HG03066 (cell line): Measurements from ENCODE around the gene BCL11B.

Experiments used
- ATAC-seq: cut with Tn5 transposase; IDR thresholded peaks from one replicate; pipeline ENCODE4 v1.9.1; 2021; ENCODE audit warnings: low read depth; ENCODE audit not compliant: unreplicated experiment

The BCL11B gene

GRCh38 chr14:99226687-99227086 lies 45.3 kb downstream of the BCL11B start:
- no peak for ATAC-seq

- ATAC-seq = no peak
Observed at GRCh38 chr14:99225436-99226203, 46.4 kb downstream of the BCL11B start.

GRCh38 chr14:99224948-99225347 lies 47.0 kb downstream of the BCL11B start:
- no peak for ATAC-seq

- no peak for ATAC-seq
Observed at GRCh38 chr14:99224116-99224910, 47.7 kb downstream of the BCL11B start.

GRCh38 chr14:99221445-99221844 lies 50.6 kb downstream of the BCL11B start:
- ATAC-seq = no peak

GRCh38 chr14:99217066-99217955 lies 54.7 kb downstream of the BCL11B start:
- ATAC-seq = no peak

GRCh38 chr14:99216191-99216590 lies 55.8 kb downstream of the BCL11B start:
- no peak for ATAC-seq

GRCh38 chr14:99215277-99215676 lies 56.7 kb downstream of the BCL11B start:
- ATAC-seq = no peak

GRCh38 chr14:99214701-99215100 lies 57.3 kb downstream of the BCL11B start:
- ATAC-seq = no peak

GRCh38 chr14:99213527-99213971 lies 58.4 kb downstream of the BCL11B start:
- ATAC-seq = no peak

GRCh38 chr14:99213101-99213500 lies 58.9 kb downstream of the BCL11B start:
- no peak for ATAC-seq

- ATAC-seq = no peak
Observed at GRCh38 chr14:99212646-99213045, 59.4 kb downstream of the BCL11B start.

GRCh38 chr14:99212199-99212598 lies 59.8 kb downstream of the BCL11B start:
- ATAC-seq = no peak

- no peak for ATAC-seq
Observed at GRCh38 chr14:99211410-99211809, 60.6 kb downstream of the BCL11B start.

- ATAC-seq = no peak
Observed at GRCh38 chr14:99210333-99210732, 61.7 kb downstream of the BCL11B start.

GRCh38 chr14:99209409-99209808 lies 62.6 kb downstream of the BCL11B start:
- no peak for ATAC-seq

GRCh38 chr14:99208318-99208717 lies 63.7 kb downstream of the BCL11B start:
- no peak for ATAC-seq

- ATAC-seq = no peak
Observed at GRCh38 chr14:99207456-99207855, 64.5 kb downstream of the BCL11B start.

GRCh38 chr14:99206090-99206489 lies 65.9 kb downstream of the BCL11B start:
- ATAC-seq = no peak

- ATAC-seq = no peak
Observed at GRCh38 chr14:99205086-99205688, 66.8 kb downstream of the BCL11B start.
